Measurements from ENCODE around the gene SGCD.

DNA sequence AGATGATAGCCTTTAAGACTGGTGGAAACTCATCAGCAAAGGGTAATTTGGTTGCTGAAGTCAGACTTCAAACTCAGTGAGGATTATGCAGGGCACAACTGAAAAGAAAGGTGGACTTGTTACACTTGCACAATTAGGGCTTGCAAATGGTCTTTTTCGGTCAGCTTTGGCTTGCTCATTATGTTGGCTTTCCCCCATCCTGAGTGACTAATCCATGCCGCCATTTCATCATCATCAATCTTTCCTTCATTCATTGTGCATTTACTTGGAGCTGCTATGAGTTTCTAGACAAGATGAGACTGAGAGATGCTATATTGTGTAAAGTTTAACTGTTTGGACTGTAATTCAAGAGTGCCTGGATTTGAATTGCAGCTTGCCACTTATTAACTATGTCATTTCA lies 388.3 kb downstream of the SGCD start:
- TF ChIP-seq POLR2AphosphoS5 (IDR thresholded peaks at IDR 0.05; ENCODE audit: low read depth, low read length), result no peak
- no peak for TF ChIP-seq POLR2A (IDR thresholded peaks at IDR 0.05; ENCODE audit: low read depth, low read length)
- TF ChIP-seq TAF1 (IDR thresholded peaks at IDR 0.05; ENCODE audit: low read depth, low read length), result no peak

All from GM12891 (cell line).